Nucleus accumbens (tissue), 56 donors: ENCODE data around the gene ATP11A.

Source experiments
- DNase-seq, 56 donors: peaks; one replicate each; lab custom pipeline; 2025; lab: John Stamatoyannopoulos, UW

ATP11A gene

DNA sequence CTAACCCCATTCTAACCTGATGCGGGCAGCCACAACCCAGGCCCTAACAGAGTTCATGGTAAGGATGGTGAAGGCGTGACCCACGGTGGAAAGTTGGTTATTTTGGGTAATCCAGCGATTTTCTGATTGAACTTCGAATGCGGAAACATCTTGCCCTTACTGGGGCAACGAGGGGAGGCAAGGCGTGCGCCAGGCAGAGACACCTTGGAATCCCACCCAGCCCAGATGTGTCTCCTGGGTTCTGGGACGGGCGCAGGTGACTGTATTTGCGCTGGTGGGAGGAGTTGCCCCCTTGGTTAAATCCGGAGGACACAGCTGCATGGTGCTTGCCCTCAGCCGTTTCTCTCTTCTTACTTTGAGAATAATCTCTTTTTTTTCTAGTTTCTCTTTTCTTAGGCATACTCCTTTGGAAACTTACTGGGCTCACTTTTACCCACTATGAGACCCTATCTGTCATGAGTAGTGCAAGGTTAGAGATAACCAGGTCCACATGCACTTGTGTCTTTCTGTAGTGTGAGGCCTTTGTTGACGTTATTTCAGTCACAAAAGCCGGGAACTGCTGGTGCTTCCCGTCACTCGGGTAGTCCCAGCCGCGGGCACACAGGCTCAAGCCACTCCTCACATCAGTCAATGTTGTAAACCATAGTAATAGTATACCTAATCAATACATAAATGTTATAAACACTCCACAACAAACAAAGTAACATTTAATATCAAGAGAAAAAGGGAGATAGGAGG is 81.5 kb downstream of the ATP11A start:
- no peak for DNase-seq

DNA sequence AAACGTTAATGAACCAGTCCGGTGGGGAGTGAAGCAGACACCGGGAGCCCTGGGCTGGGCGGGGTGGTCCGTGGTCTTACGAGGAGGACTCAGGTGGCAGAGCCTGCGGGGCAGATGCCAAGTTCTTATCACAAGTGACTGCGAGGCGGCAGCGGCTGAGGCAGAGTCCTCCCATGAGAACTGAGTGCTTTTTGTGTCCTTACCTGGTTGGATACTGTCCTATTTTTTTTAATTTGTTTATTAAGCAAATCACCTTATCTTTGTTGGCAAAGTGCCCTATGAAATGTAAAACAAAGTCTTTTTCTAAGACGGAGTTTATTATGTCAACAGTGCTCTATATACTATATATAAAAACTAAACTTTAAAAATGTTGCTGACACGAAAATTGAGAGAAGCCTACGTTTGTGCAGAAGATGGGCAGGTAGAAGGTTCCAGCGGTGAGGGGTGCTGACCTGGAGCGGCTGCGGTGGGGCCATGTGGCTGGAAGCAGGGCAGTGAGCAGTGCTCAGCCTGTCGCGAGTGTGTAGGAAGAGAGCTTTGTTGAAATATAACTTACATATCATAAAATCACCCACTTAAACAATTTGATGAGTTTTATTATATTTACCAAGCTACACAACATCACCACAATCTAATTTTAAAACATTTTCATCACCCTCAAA is 82.2 kb downstream of the ATP11A start:
- DNase-seq, result no peak

DNA sequence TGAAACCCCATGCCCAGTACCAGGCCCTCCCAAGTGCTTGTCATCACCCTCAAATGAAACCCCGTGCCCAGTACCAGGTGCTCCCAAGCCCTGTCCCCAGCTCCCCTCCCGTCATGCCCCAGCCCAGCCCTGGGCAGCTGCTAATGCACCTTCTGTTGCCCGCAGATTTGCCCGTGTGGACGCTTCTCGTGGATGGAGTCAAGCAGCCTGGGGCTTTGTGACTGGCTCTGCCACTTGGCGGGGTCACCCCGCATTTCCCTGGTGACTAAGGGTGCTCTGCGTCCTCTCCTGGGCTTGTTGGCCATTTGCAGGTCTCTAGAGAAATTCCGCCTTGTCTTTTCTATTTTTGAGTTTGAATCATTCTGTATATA is 82.7 kb downstream of the ATP11A start:
- DNase-seq, result no peak

DNA sequence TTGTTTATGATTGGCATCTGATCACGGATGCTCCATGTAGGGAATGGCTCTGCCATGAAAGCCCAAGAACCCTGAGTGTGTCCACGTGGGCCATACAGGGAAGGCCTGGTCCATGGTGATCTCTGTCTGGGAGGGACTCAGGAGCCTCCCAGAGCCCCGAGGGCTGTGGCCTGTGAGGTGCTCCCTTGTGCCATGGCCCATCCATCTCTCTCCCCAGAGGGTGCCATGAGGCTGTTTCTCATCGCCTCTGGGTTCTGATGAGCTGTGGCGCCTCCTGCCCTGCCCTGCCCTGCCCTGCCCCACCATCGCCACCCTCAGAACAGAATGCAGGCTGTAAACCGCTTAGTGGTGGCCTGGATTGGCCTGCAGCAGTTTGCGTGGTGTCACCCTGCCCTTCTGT is 83.1 kb downstream of the ATP11A start:
- DNase-seq, result no peak

DNA sequence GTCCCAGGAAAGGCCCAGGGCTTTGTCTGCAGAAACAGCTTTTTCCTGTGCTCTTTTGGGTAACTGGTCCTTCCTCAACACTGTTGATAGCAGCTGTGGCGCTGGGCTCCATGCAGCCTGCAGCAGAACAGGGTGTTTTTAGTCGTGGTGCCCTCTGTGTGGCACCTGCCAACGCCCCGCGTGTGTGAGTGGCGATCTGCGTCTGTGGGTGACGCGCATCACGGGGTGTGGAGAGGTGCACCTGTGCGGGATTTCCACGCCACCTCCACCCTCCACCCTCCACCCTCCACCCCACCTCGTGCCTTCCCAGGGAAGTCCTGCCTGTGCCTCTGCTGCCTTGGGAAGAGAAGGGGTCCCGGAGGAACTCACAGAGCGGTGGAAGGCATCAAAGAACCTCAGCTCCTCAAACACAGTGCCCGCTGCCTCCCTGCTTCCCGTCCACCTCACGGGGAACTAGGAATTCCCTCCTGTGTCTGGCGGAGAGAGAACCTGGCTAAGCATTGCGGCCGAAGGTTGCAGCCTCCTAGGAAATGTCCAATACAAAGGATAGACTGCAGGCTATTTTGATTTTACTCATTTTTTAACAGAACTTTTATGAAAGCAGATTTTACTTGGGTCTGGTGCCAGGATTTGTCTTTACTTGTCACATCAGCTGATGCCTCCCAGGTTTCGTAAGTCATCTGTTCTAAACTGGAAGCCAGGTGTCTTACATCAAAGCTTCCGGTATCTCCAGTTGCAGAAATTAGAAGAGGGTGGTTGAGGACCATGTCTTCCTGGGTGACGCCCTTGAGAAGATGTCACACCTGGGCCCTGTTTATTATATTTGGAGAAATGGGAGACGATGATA is 84.0 kb downstream of the ATP11A start:
- DNase-seq, result peak in 3 of 56 donors; percentile 22 to 53 (median 47)

DNA sequence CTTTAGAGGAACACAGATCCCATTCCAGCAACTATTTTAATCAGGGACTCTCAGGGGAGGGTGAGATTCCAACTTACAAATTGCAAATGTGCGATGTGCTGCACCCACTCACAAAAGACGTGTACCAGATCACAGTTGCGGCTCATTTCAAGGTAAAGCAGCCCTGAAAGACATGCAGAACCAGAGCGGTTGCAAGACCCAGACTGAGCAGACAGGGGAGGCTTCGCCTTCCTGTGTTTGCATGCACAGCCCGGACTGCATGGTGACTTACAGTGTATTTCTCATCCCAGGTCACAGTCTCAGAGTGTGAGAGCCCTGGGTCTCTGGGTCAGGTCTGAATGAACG is 84.6 kb downstream of the ATP11A start:
- peak in 9 of 56 donors; percentile 20 to 53 (median 39) for DNase-seq

DNA sequence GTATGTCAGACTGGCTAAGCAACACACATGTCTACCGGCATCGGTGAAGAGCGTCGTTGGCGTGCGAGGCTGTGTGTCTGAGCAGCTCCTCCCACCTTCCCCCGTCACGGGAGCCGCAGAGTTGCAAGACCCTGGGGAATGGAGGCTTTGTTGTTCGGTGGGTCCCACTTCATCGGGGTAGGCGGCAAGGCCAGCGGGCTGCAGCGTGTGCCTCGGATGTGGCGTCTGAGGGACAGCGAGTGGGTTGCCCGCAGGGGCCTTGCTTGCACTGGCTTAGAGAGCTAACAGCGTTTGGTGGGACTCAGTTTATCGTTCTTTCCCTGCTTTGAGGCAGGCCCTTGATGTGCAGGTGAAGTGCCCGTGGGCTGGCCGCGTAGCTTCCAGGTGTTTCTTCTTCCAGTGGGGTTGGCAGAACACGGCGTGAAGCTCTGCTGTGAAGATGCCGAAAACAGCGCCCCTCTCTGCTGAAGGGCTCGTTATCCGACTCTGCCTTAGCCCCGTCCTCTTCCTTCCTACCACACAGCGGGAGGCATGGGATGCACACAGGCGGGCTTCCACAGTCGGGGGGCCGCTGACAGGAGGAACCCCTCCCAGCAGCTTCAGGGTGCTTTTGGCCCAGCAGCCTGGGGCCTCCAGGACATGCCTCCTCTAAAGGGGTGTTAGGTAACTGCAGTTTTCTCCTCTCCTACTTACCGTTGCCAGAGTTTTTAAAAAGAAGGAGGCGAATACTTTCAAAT is 85.2 kb downstream of the ATP11A start:
- DNase-seq, result no peak

DNA sequence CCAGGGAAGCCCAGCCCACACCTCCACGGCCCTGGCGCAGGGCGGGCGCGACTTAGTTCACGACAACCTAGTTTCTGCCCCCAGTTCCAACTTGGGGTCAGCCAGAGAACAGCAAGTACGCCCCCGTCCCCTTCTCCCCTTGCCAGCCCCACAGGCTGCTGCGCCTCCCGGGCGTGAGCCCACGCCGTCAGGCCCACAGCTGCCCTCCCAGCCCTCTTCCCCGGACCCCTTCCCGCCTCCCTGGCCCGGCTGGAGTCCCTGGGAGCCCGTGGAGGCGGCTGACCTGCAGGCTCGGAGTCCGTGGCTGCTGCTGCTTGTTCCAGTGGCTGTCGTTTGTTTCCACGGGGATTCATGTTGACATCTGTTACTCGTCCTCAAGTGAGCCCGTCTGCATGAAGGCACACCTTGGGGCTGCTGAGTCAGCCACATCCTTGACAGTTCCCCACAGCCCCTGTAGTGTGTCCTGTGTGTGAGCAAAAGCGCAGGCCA is 86.0 kb downstream of the ATP11A start:
- DNase-seq, result no peak

DNA sequence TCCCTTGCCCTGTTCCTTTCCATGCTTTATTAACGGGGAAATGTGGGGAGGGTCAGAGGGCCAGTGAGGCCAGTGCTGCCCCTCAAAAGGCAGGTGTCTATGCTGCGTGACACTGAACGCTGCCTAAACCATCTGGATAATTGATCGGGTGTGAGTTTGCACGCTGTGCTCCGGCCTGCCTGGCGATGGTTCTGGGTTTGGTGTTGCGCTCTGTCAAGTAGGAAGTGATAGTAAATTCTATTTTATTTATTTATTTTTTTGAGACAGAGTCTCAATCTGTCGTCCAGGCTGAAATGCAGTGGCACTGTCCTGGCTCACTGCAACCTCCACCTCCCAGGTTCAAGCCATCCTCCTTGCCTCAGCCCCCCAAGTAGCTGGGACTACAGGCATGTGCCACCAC is 86.5 kb downstream of the ATP11A start:
- no peak for DNase-seq

DNA sequence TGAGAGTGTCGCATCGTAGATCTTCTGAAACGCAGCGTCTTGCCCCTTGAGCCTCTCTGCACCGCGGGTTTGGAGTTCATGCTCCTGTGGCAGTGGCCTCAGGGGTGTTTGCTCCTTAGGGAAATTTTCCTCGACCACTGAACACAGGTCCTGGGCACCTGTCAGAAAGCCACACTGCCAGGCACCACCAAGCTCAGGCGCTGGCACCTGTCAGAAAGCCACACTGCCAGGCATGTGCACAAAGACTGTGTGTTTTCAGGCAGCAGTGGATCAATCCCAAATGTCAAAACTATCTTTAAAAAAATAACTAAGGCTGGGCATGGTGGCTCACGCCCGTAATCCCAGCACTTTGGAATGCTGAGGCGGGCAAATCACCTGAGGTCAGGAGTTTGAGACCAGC is 87.1 kb downstream of the ATP11A start:
- no peak for DNase-seq

DNA sequence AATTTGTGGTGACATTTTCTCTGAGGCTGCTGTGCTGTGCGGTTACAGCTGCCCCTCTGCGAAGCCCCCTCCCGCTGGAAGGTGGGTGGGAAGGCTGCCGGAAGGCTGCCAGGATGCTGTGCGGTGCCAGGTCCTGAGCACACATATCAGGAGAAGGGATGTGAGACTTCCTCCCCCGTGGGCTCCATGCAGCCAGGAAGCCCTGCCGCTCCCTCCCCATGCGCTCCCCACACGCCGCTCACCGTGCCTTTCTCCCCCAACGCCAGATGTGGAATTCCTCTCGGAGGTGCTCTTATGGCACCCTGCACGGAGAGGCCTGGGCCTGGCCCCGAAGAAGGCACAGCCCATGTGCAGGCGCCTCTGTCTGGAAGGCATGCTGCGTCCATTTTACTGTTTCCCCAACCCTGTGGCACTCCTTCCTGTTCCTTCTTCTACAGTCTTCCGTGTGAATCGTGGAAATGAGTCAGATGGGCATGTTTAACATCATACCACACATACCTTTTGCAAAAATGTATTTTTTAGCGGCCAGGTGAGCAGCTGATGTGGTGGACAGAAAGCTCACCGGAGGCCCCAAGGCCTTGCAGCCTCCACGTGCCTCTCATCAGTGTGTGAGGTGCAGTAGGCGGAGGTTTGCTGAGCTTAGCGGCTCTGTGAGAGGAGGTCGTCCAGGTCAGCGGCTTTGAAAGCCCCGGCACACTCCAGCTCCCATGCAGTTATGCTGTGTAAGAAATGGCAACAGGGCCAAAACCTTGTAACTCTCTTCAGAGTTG is 88.0 kb downstream of the ATP11A start:
- no peak for DNase-seq

DNA sequence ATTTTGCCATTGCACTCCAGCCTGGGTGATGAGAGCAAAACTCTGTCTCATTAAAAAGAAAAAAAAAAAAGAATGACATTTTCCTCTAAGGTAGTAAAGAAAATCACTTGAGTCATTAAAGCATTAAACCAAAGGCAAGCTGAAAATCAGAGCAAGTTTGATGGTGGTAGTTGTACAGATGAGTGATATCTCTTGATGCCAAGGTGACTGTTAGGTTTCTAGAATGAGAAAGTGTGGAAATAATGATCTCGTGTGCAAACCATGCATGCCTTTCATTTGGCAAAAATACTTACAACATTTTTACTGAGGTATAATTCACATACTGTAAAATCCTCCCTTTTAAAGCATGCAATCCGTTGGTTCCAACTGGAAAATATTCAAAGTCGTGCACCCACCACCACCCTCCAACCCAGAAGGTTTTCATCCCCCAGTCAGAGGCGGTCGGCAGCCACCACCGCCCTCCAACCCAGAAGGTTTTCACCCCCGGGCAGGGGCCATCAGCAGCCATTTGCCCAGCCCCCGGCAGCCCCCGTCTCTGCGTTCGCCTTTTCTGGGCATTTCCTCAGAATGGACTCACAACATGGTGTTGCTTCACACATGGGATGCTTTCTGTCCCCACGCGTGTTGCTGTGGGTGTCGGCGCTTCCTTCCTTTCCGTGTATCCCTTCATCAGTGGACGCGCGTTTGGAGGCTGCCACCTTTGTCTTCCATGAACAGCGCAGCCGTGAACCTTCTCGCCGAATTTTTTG is 90.2 kb downstream of the ATP11A start:
- no peak for DNase-seq

DNA sequence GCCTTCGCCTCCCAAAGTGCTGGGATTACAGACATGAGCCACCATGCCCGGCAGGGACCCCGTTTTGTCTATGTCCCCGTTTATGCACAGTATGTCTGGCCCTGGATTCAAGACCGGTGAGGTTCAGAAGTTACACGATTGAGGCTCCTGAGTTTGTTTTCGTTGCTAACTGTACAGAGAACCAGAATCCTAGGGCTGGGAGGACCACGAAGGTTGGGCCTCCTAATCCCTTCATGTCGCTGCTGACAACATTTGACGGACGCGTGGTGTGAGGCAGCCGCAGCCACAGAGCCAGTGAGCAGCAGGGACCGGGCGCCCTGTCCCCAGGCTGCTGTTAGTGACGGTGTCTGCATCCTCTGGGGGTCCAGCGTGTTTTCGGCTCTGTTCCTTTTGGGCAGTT is 91.4 kb downstream of the ATP11A start:
- DNase-seq, result no peak

DNA sequence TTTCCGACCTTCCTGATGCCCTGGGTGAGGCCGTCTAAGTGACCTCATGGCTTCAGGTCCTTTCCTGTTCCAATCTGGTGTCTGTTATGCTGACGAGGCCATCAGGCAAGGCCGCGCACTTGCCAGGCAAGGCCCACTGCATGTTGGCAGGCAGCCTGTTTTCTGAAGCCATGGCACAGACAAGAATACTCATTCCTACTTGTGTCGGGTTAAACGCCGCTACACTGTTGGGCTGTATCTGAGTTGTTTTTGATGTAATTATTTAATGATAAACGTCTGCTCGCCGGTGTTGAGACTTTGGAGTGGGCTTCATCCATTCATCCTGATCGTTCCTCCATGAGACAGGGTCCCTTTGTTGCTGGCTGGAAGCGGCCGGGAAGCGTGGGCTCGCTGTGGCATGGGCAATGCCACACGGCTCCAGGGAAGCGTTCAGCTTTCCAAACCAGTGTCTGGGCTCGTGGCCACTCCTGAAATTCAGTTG is 92.1 kb downstream of the ATP11A start:
- DNase-seq, result peak in 35 of 56 donors; percentile 22 to 80 (median 46)

DNA sequence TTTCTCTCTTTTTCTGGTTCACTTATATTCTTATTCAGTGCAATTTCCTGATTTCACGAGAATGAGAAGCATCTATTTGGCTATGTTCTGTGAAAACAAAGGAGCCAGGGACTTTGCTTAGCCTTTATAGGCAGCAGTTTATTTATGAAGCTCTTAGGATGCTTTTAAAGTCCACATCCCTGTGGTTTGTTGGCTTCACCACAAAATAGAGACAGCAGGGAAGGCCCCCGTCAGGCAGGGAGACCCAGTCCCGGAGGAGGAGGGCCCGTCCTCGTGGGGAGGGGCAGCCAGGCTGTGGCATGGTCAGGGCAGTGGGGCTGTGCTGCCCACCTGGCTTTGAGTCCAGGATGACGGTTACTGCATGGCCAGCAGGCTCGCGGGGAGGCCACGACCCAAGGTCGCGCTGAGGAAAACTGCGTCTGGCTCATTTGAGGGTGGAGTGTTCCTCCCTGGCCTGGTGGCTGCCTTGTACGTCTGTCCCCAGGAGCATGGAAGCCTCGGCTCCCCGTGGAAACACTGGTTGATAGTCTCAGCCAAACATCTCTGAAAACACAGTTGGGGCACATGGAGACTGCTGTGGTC is 92.7 kb downstream of the ATP11A start:
- no peak for DNase-seq

DNA sequence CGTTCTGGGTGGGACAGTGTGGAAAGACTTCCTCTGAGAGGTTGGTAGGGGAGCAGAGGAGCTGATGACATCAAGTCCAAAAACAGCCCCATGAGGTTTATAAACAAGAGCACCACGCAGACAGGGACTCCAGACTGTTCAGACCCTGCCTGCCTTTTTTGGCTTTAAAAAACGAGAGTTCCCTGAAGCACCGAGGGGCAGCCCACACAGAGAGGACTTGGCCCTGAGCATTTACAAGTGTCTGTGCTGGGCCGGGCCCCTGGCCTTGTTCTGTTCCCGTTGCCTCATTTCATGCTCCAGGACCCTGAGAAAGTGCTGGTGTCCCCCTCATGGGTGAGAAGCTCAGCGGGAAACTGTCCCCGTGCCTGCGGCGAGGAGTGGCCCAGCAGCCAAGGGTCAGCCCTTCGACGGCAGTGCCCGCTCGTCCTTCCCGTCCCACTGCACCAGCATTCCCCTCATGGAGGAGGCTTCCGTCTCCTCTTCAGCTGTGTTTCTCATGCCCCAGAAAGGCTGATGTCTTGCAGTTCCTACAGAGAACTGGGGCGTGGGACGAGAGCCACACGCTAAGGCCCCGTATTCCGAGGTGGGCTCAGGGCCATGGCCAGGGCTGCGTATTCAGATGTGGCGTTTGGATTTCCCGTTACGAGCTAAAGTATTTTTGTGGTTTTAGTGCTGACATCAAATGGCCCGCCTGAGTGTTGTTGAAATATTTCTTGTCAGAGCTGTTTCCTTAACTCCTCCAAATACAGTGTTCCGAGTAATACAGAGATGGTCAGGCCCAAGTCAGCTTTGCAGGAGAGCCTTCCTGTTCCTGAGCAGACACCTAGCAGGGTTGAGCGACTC is 93.5 kb downstream of the ATP11A start:
- DNase-seq, result no peak

DNA sequence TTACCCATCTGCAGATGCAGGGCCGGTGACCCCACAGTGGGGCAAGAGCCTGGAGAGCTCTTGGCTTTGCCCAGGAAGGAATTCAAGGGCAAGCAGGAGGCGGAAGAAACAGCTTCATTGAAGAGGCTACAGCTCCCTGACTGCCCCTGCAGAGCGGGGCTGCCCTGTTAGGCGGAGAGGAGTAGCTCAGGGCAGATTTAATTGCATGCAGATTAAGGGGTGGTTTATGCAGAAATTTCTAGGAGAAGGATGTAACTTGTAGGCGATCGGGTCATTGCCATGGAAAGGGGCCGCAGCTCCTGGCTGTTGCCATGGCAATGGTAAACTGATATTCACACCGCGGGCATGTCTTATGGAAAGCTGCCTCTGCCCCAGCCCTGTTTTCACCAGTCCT is 94.1 kb downstream of the ATP11A start:
- no peak for DNase-seq
